ENCODE data around the gene LDLRAD4.

GRCh38 chr18:13587477-13587876 is 368.9 kb downstream of the LDLRAD4 start:
- TF ChIP-seq POLR2A (IDR thresholded peaks at IDR 0.05; ENCODE audit: low read depth) (no peak), CTCF (IDR thresholded peaks at IDR 0.05) (no peak)
